Esophagus squamous epithelium (tissue), 4 donors: Measurements from ENCODE around the gene MX2.

ENCODE experiments used
- POLR2A ChIP-seq, 4 donors: fragments of 450-650 bp; IDR thresholded peaks; one replicate each; pipeline ENCODE4 v1.6.1; 2017; ENCODE audit warnings: antibody characterized with exemption in 4 of 4, mild to moderate bottlenecking in 4 of 4, moderate library complexity in 3 of 4
- TF ChIP-seq, protein P1 (sequence below), 6 experiments: fragments of 450-650 bp in 4 of 6; fragments of 200-600 bp in 2 of 6; sonication (generic) in 2 of 6; IDR thresholded peaks; one replicate each; pipeline ENCODE4 v1.5.1; 2016 to 2019; ENCODE audit warnings: antibody characterized with exemption in 6 of 6, mild to moderate bottlenecking in 4 of 6, moderate library complexity in 4 of 6

DNA sequence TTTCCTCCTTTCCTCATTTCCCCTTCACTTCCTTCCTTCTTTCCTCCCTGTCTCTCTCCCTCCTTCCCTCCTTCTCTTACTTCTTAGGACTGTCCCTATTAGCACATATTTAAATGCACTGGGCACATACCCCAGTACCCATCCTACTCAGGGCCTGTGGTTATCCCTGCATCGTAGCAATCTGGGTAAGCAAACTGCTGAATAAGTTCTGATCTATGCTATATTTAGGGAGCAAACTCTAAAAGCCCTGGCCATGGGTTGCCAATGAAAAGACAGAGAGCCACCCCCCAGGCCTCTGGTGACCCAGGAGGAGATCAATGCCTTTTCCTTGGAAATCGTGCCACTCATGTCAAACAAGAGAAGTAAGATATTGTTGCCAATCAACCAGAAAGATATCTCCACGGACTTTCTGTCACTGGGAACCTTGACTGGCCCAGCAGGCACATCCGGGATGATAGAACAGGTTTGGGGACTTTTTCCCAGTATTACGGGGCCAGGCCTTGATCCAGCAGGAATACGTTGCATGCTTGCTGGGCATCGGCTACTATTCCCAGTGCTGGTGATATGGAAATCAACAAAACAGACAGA is 39.8 kb upstream of the MX2 start:
- TF ChIP-seq, protein P1, sequence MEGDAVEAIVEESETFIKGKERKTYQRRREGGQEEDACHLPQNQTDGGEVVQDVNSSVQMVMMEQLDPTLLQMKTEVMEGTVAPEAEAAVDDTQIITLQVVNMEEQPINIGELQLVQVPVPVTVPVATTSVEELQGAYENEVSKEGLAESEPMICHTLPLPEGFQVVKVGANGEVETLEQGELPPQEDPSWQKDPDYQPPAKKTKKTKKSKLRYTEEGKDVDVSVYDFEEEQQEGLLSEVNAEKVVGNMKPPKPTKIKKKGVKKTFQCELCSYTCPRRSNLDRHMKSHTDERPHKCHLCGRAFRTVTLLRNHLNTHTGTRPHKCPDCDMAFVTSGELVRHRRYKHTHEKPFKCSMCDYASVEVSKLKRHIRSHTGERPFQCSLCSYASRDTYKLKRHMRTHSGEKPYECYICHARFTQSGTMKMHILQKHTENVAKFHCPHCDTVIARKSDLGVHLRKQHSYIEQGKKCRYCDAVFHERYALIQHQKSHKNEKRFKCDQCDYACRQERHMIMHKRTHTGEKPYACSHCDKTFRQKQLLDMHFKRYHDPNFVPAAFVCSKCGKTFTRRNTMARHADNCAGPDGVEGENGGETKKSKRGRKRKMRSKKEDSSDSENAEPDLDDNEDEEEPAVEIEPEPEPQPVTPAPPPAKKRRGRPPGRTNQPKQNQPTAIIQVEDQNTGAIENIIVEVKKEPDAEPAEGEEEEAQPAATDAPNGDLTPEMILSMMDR (IDR thresholded peaks at IDR 0.05) = no peak
- no peak for TF ChIP-seq POLR2A (IDR thresholded peaks at IDR 0.05)
